NB4 (cell line): ENCODE results near the gene GIPC2.

ENCODE experiments used
- MYC ChIP-seq: IDR thresholded peaks from 2 replicates; pipeline ENCODE4 v1.6.1; 2011; ENCODE audit warnings: low read depth, low read length
- POLR2A ChIP-seq: IDR thresholded peaks from 2 replicates; pipeline ENCODE4 v1.6.1; 2011; ENCODE audit warnings: mild to moderate bottlenecking; ENCODE audit not compliant: insufficient read length; ENCODE audit errors: extremely low read depth
- TF ChIP-seq, protein P1 (sequence below): IDR thresholded peaks from one replicate; pipeline ENCODE4 v1.5.1; 2012; ENCODE audit warnings: low read depth, low read length
- TF ChIP-seq, protein P2 (sequence below): IDR thresholded peaks from 2 replicates; pipeline ENCODE4 v1.6.1; 2011; ENCODE audit warnings: low read depth, low read length

DNA sequence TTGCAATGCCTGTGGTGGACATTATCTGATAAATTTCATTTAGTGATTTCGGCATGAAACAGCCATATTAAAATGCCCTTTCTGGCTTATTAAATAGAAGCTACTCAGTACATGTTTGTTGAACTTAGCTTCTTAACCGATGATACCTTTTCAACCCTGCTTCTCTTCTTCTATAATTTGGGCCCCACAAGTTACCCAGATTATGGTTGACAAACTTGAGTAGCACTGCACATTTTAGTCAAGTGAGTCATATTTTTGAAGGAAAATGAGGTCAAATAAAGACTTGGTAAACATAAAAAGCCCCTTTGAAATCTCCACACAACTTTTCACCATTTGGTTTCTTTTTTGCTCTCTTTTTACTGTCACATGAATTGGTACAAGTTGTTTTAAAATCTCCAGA is 33.8 kb downstream of the GIPC2 start:
- TF ChIP-seq, protein P1, sequence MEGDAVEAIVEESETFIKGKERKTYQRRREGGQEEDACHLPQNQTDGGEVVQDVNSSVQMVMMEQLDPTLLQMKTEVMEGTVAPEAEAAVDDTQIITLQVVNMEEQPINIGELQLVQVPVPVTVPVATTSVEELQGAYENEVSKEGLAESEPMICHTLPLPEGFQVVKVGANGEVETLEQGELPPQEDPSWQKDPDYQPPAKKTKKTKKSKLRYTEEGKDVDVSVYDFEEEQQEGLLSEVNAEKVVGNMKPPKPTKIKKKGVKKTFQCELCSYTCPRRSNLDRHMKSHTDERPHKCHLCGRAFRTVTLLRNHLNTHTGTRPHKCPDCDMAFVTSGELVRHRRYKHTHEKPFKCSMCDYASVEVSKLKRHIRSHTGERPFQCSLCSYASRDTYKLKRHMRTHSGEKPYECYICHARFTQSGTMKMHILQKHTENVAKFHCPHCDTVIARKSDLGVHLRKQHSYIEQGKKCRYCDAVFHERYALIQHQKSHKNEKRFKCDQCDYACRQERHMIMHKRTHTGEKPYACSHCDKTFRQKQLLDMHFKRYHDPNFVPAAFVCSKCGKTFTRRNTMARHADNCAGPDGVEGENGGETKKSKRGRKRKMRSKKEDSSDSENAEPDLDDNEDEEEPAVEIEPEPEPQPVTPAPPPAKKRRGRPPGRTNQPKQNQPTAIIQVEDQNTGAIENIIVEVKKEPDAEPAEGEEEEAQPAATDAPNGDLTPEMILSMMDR = no peak
- no peak for TF ChIP-seq MYC
- TF ChIP-seq POLR2A = no peak
- TF ChIP-seq, protein P2, sequence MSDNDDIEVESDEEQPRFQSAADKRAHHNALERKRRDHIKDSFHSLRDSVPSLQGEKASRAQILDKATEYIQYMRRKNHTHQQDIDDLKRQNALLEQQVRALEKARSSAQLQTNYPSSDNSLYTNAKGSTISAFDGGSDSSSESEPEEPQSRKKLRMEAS = no peak
